Kidney (tissue), 14 donors: ENCODE results near the gene WNT7B. TPM values are rescaled to one million over a fixed set of nuclear protein-coding genes. Genes with fewer than 3 reads are reported as not detected.
A peak's percentile ranks its signal among the peaks of the same experiment; 100 is the strongest.

Experiments
- DNase-seq, 5 donors: peaks; one replicate each; pipeline ENCODE4 v3.0.0-alpha.2; 2013 to 2020
- FAIRE-seq: peaks from 2 replicates; lab custom pipeline; 2012; peaks lifted over from hg19 to GRCh38; lab: Jason Lieb, UNC
- H3K27ac ChIP-seq, 2 donors: one replicate each; pipeline ENCODE4 v1.7.0; 2013; ENCODE audit warnings: low read depth in 2 of 2, low read length in 2 of 2, inconsistent platforms in 1 of 2
- H3K27me3 ChIP-seq: one replicate; pipeline ENCODE4 v1.7.1; 2013; ENCODE audit warnings: low read length, inconsistent platforms; ENCODE audit not compliant: control insufficient read depth, insufficient read depth
- H3K36me3 ChIP-seq, 3 donors: one replicate each; pipeline versions ENCODE4 v1.7.0 to v1.7.1; 2013; ENCODE audit warnings: low read length in 3 of 3, control low read depth in 1 of 3, inconsistent platforms in 1 of 3; ENCODE audit not compliant: insufficient read depth in 3 of 3, control insufficient read depth in 2 of 3
- H3K4me1 ChIP-seq, 3 donors: one replicate each; pipeline versions ENCODE4 v1.7.0 to v1.7.1; 2013; ENCODE audit warnings: low read length in 3 of 3, inconsistent platforms in 1 of 3, low read depth in 1 of 3; ENCODE audit not compliant: control insufficient read depth in 2 of 3, insufficient read depth in 2 of 3
- H3K4me3 ChIP-seq, 3 donors: one replicate each; pipeline versions ENCODE4 v1.7.0 to v1.8.1; 2013; ENCODE audit warnings: low read length in 3 of 3, control low read depth in 1 of 3, inconsistent platforms in 1 of 3
- H3K9ac ChIP-seq, 3 donors: one replicate each; pipeline versions ENCODE4 v1.7.0 to v1.7.1; 2013; ENCODE audit warnings: low read length in 3 of 3, control low read depth in 1 of 3, inconsistent platforms in 1 of 3
- H3K9me3 ChIP-seq, 3 donors: one replicate each; pipeline versions ENCODE4 v1.7.0 to v1.7.1; 2013; ENCODE audit warnings: low read length in 3 of 3, control low read depth in 1 of 3, inconsistent platforms in 1 of 3; ENCODE audit not compliant: control insufficient read depth in 2 of 3, insufficient read depth in 1 of 3
- intact Hi-C: fragments of 100-400 bp; cut with DNase I; formaldehyde crosslinking; loops from one replicate; pipeline ENCODE4 v1.11.1; 2022
- polyA plus RNA-seq: library from polyadenylated mRNA; stranded (reverse); fragments of 350-450 nt; fragmentation: Illumina TruSeq; extraction: RNeasy Lipid Tissue Mini Kit (QIAGEN cat#74804); gene quantifications from one replicate; pipeline ENCODE4 v1.2.3, GENCODE V29; 2014; ENCODE audit warnings: low read depth, low replicate concordance; ENCODE audit not compliant: insufficient read depth
- total RNA-seq: library from RNA; stranded (reverse); fragmentation: NEBNext Ultra II Directional; extraction: Animal tissue kit (Norgen Biotek cat#: 25700); gene quantifications from one replicate; pipeline ENCODE4 v1.2.1, GENCODE V29; 2021
- TF ChIP-seq, protein P1 (sequence below): IDR thresholded peaks from 3 replicates; pipeline ENCODE4 v1.5.1; 2012; ENCODE audit warnings: mild to moderate bottlenecking, moderate library complexity, borderline replicate concordance; ENCODE audit not compliant: insufficient read depth; ENCODE audit errors: extremely low read depth
- donor health status: control.
- donor health status: control.
- donor health status: control.
- donor health status: control.
- donor health status: control.
- donor health status: DM: yes; HTN: yes; CAD: no.
- donor health status: Normal renal cell carcinoma (clear cell type).

WNT7B gene
- total and polyA plus RNA-seq, 2 donors from 2014 or later = 1.6 to 2.4 TPM

DNA sequence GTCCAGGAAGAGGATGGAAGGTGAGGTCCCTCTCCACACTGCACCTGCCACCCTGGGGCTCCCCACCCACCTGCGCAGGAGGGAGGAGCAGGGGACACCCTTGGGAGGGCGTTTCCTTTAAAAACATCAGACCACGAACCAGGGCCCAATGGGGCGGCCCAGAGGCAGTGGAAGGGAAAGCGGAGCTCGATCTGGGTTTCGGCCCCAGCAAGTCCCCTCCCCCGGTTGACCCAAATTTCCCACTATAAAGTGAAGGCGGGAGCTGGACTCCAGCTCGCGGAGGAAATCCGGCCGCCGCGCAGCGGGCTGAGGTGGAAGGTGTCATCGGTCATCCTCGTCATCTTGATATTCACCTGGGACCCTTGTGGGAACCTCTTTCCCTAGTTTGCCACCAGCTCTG lies 99.3 kb downstream of the WNT7B start:
- H3K4me3 ChIP-seq = no peak overlapping the region
- TF ChIP-seq, protein P1, sequence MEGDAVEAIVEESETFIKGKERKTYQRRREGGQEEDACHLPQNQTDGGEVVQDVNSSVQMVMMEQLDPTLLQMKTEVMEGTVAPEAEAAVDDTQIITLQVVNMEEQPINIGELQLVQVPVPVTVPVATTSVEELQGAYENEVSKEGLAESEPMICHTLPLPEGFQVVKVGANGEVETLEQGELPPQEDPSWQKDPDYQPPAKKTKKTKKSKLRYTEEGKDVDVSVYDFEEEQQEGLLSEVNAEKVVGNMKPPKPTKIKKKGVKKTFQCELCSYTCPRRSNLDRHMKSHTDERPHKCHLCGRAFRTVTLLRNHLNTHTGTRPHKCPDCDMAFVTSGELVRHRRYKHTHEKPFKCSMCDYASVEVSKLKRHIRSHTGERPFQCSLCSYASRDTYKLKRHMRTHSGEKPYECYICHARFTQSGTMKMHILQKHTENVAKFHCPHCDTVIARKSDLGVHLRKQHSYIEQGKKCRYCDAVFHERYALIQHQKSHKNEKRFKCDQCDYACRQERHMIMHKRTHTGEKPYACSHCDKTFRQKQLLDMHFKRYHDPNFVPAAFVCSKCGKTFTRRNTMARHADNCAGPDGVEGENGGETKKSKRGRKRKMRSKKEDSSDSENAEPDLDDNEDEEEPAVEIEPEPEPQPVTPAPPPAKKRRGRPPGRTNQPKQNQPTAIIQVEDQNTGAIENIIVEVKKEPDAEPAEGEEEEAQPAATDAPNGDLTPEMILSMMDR = no peak
- no peak for FAIRE-seq
- H3K4me1 ChIP-seq = no peaks in the 10 kb centered on the region
- no peaks in the 10 kb centered on the region for H3K36me3 ChIP-seq
- peaks cover 0 to 4% (median 1%) of the 10 kb centered on the region in 3 donors for H3K9me3 ChIP-seq
- intact Hi-C loops = no loop called here
- no peak overlapping the region for H3K27ac ChIP-seq
- peaks cover 18% of the 10 kb centered on the region for H3K27me3 ChIP-seq
- no peak for DNase-seq
- H3K9ac ChIP-seq = no peak overlapping the region

DNA sequence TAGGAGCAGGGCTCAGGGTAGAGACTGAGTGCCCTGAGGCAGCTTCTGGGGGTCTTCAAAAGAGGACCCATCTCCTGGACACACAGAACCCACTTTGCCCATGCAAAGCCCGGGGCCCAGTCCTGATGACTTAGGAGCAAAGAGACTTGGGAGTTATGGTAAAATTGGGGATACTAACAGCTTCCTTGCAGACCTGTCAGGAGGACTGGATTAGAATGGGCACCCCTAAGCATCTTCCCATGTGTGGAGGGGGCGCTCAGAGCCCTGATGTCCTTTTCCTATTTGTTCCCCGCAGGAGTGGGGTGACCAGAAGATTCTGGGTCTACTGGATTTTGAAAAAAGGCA lies 100.0 kb downstream of the WNT7B start:
- Histone ChIP-seq H3K9ac (no peak overlapping the region), H3K36me3 (no peaks in the 10 kb centered on the region), H3K9me3 (peaks cover 0 to 8% (median 4%) of the 10 kb centered on the region in 3 donors), H3K4me3 (no peak overlapping the region), H3K4me1 (no peaks in the 10 kb centered on the region), H3K27ac (no peak overlapping the region), H3K27me3 (peaks cover 18% of the 10 kb centered on the region)
- intact Hi-C loops = no loop called here
- TF ChIP-seq, protein P1 = no peak
- DNase-seq (peak in 1 of 5 donors; percentile 22), FAIRE-seq (no peak)

DNA sequence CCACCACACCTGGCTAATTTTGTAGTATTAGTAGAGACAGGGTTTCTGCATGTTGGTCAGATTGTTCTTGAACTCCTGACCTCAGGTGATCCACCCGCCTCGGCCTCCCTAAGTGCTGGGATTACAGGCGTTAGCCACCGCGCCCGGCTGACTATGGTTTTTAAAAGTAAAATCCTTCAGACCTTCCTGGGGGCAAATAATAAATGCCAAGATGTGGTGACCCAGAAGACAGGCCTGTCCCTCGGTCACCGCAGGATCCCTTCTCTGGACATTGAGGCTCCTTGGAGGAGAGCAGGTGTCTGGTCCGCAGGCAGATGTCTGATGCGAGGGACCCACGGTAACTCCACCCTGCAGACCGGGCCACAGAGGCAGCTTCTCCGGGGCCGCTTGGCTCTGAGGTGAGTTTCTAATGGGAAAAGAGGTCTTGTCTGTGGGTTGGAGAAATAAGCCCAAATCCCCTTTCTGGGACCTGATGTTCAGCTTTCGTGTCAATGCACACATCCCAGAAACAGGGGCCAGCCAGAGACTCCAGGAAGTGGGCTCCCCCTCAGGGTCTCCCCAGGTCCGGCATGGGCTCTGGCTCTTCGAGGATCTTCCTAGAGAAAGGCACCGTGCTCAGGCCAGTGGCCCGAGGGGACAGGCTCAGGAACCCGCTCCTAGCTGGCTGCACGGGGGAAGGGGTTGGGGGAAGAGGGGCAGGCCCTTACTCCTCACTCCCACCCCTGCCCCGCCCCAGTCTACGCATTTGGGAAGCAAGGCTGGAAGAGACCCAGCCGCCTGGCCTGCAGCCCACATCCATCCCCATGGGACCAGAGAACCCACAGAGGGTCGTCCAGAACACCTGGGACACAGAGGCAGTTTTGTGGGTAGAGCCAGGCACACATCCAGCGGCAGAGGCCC lies 100.6 kb downstream of the WNT7B start:
- FAIRE-seq (no peak), DNase-seq (peak in 1 of 5 donors; percentile 29)
- TF ChIP-seq, protein P1 = no peak
- Histone ChIP-seq H3K36me3 (no peaks in the 10 kb centered on the region), H3K27ac (no peak overlapping the region), H3K9ac (no peak overlapping the region), H3K27me3 (peaks cover 14% of the 10 kb centered on the region), H3K4me3 (no peak overlapping the region), H3K9me3 (peaks cover 0 to 8% (median 4%) of the 10 kb centered on the region in 3 donors), H3K4me1 (no peaks in the 10 kb centered on the region)
- intact Hi-C loops = no loop called here
